ENCODE data around the gene TRA2B. TPM values are rescaled to one million over a fixed set of nuclear protein-coding genes. Genes with fewer than 3 reads are reported as not detected.

Gene TRA2B
- total RNA-seq, 1 donor from 2014 or later: 132 TPM

GRCh38 chr3:185965496-185965895 is 27.7 kb upstream of the TRA2B start:
- no peaks in the 10 kb centered on the region for H3K27me3 Mint-ChIP-seq (ENCODE audit: unreplicated experiment)
- H3K27ac Mint-ChIP-seq (ENCODE audit: unreplicated experiment): no peak overlapping the region
- no peak for TF ChIP-seq CTCF (IDR thresholded peaks at IDR 0.05; ENCODE audit: unreplicated experiment)
- H3K36me3 Mint-ChIP-seq (ENCODE audit: low read depth, unreplicated experiment): no peaks in the 10 kb centered on the region
- no peaks in the 10 kb centered on the region for H3K9me3 Mint-ChIP-seq (ENCODE audit: unreplicated experiment)
- H3K4me1 Mint-ChIP-seq (ENCODE audit: unreplicated experiment): no peaks in the 10 kb centered on the region
- H3K4me3 Mint-ChIP-seq (ENCODE audit: unreplicated experiment): no peak overlapping the region
- no peak for DNase-seq (ENCODE audit: low spot score)

- no peak overlapping the region for H3K27ac Mint-ChIP-seq (ENCODE audit: unreplicated experiment)
- no peak for TF ChIP-seq CTCF (IDR thresholded peaks at IDR 0.05; ENCODE audit: unreplicated experiment)
Measured at GRCh38 chr3:185961675-185962232, 23.9 kb upstream of the TRA2B start.

GRCh38 chr3:185960522-185961288 is 22.9 kb upstream of the TRA2B start:
- Mint-ChIP-seq H3K27me3 (ENCODE audit: unreplicated experiment) (peaks cover 3% of the 10 kb centered on the region), H3K4me1 (ENCODE audit: unreplicated experiment) (no peaks in the 10 kb centered on the region), H3K9me3 (ENCODE audit: unreplicated experiment) (no peaks in the 10 kb centered on the region), H3K4me3 (ENCODE audit: unreplicated experiment) (no peak overlapping the region), H3K36me3 (ENCODE audit: low read depth, unreplicated experiment) (no peaks in the 10 kb centered on the region), H3K27ac (ENCODE audit: unreplicated experiment) (no peak overlapping the region)
- no peak for TF ChIP-seq CTCF (IDR thresholded peaks at IDR 0.05; ENCODE audit: unreplicated experiment)
- DNase-seq (ENCODE audit: low spot score): no peak

More at GRCh38 chr3:185961675-185962232, 23.9 kb upstream of the TRA2B start:
- no peak for DNase-seq (ENCODE audit: low spot score)
- no peaks in the 10 kb centered on the region for H3K9me3 Mint-ChIP-seq (ENCODE audit: unreplicated experiment)
- H3K27me3 Mint-ChIP-seq (ENCODE audit: unreplicated experiment): peaks cover 3% of the 10 kb centered on the region
- no peaks in the 10 kb centered on the region for H3K4me1 Mint-ChIP-seq (ENCODE audit: unreplicated experiment)
- no peak overlapping the region for H3K4me3 Mint-ChIP-seq (ENCODE audit: unreplicated experiment)
- H3K36me3 Mint-ChIP-seq (ENCODE audit: low read depth, unreplicated experiment): no peaks in the 10 kb centered on the region

GRCh38 chr3:185959609-185960521 is 22.1 kb upstream of the TRA2B start:
- Mint-ChIP-seq H3K27ac (ENCODE audit: unreplicated experiment) (no peak overlapping the region), H3K27me3 (ENCODE audit: unreplicated experiment) (peaks cover 3% of the 10 kb centered on the region), H3K4me3 (ENCODE audit: unreplicated experiment) (no peak overlapping the region), H3K4me1 (ENCODE audit: unreplicated experiment) (no peaks in the 10 kb centered on the region), H3K36me3 (ENCODE audit: low read depth, unreplicated experiment) (no peaks in the 10 kb centered on the region), H3K9me3 (ENCODE audit: unreplicated experiment) (no peaks in the 10 kb centered on the region)
- TF ChIP-seq CTCF (IDR thresholded peaks at IDR 0.05; ENCODE audit: unreplicated experiment): no peak
- no peak for DNase-seq (ENCODE audit: low spot score)

Measured in endothelial cell (in vitro differentiated cells).